ENCODE data around the gene KIF21B.

GRCh38 chr1:200962631-200963030 lies 60.9 kb downstream of the KIF21B start:
- no peak for TF ChIP-seq CTCF (IDR thresholded peaks at IDR 0.05)
- TF ChIP-seq POLR2A (IDR thresholded peaks at IDR 0.05) = no peak

All from thyroid gland (tissue), 4 donors.